NCI-H774 (cell line): ENCODE data around the gene PXDN.

Source experiments
- DNase-seq: peaks from one replicate; lab custom pipeline; 2025; lab: John Stamatoyannopoulos, UW

PXDN gene

GRCh38 chr2:1665761-1666505, 78.4 kb downstream of the PXDN start:
- DNase-seq = no peak

GRCh38 chr2:1664698-1665097, 79.6 kb downstream of the PXDN start:
- no peak for DNase-seq

GRCh38 chr2:1664076-1664605, 80.2 kb downstream of the PXDN start:
- no peak for DNase-seq

- no peak for DNase-seq
Observed at GRCh38 chr2:1663621-1664020, 80.7 kb downstream of the PXDN start.

- no peak for DNase-seq
Observed at GRCh38 chr2:1662606-1663180, 81.6 kb downstream of the PXDN start.

- no peak for DNase-seq
Observed at GRCh38 chr2:1661891-1662605, 82.3 kb downstream of the PXDN start.

- no peak for DNase-seq
Observed at GRCh38 chr2:1660656-1661640, 83.4 kb downstream of the PXDN start.

- no peak for DNase-seq
Observed at GRCh38 chr2:1659951-1660565, 84.3 kb downstream of the PXDN start.

GRCh38 chr2:1658394-1659151, 85.7 kb downstream of the PXDN start:
- no peak for DNase-seq

GRCh38 chr2:1656961-1657841, 87.1 kb downstream of the PXDN start:
- no peak for DNase-seq

- no peak for DNase-seq
Observed at GRCh38 chr2:1656326-1656960, 87.9 kb downstream of the PXDN start.

GRCh38 chr2:1655461-1655860, 88.9 kb downstream of the PXDN start:
- DNase-seq = no peak

GRCh38 chr2:1654696-1655374, 89.5 kb downstream of the PXDN start:
- DNase-seq = no peak

- no peak for DNase-seq
Observed at GRCh38 chr2:1653956-1654695, 90.2 kb downstream of the PXDN start.

GRCh38 chr2:1652034-1652790, 92.1 kb downstream of the PXDN start:
- no peak for DNase-seq

GRCh38 chr2:1651121-1652033, 92.9 kb downstream of the PXDN start:
- DNase-seq = no peak
